Posterior cingulate gyrus (tissue), 11 donors: ENCODE measurements around the gene DPY19L3.
"Not testable (repeated sequence)": the region's sequence is repeated elsewhere in the genome, so short reads cannot be mapped to it uniquely, and the experiment has no call there.

Experiments
- DNase-seq, 10 donors: peaks; one replicate each; pipeline versions ENCODE4 v3.0.0 to v3.0.0-alpha.2; 2020 to 2021; ENCODE audit warnings: mixed read lengths in 3 of 10
- intact Hi-C: fragments of 100-400 bp; cut with DNase I; formaldehyde crosslinking; loops from one replicate; pipeline ENCODE4 v1.15.1; 2023

Gene DPY19L3

DNA sequence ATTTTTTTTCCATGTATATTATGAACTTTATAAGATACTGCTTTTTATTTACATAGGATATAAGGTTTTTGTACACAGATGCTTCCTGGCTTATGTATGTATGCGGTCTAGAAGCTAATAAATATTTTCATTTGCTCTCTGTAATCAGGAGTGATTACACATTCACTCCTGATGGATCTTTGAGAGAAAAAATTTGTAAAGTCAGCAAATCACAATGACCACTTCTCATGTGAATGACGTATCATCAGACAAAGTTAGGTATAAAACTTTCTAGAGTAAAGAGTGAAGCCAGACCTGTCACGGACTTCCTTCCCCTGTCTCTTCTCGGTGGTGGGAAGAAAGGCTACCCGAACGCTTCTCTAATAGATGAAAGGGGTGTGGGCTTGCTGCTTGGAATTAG, 31.1 kb downstream of the DPY19L3 start:
- DNase-seq = no peak
- intact Hi-C loops = no loop called here

DNA sequence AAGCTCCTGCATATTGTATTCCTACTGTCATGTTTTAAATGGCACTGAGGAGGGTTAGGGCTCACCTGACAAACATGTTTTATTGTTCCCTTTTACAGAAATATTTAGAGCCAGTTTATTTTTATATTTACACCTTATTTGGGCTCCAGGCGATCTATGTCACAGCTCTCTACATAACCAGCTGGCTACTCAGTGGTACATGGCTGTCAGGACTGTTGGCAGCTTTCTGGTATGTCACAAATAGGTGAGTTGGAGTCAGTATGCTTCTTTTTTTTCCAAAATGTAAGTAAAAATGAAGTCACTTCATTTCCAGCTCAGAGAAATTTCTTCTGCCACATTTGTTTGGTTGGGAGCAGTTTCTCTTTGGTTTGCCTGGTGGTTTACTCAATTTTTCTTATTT, 31.5 kb downstream of the DPY19L3 start:
- intact Hi-C loops = no loop called here
- DNase-seq = no peak

DNA sequence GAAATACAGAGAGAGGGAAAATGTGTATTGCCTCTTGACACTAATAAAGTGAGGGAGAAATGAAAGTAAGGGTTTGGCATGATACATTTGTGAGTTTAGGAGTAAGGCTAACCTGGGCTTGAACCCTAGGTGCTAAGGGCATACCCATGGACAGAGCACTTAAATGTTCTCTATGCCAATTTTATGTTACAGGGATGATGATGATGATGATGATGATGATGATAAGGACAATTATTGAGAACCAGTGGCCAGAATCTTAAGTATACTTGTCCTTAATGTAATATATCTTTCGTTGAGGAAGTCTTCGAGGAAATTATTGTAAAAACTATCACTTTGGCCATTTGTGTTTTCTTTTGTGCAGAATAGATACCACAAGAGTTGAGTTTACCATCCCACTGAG, 33.2 kb downstream of the DPY19L3 start:
- intact Hi-C loops = no loop called here
- DNase-seq = no peak

- intact Hi-C loops = no loop called here
These were observed 37.1 kb downstream of the DPY19L3 start for GRCh38 chr19:32442650-32443049.

GRCh38 chr19:32447534-32447933, 42.0 kb downstream of the DPY19L3 start:
- intact Hi-C loops, DNase-seq: not testable (repeated sequence)

More at GRCh38 chr19:32442650-32443049, 37.1 kb downstream of the DPY19L3 start:
- DNase-seq = no peak

DNA sequence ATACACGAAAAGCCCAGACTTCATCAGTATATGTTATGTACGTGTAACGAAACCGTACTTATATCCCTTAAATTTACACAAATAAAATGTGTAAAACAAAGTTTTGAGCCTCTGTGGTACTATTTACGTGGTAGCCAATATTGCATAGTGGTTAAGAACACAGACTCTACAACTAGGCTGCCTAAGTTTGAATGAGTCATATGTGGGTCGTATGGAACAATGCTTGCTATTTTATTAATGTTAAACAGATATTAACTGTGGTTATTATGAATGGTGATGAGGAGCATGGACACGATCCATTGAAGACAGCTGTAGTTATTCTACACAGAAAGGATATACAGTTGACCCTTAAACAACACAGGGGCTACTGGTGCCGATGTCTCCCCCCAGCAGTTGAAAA, 42.5 kb downstream of the DPY19L3 start:
- intact Hi-C loops = no loop called here
- DNase-seq = no peak

GRCh38 chr19:32450217-32450616, 44.6 kb downstream of the DPY19L3 start:
- DNase-seq = no peak
- intact Hi-C loops = no loop called here

GRCh38 chr19:32453736-32454135, 48.2 kb downstream of the DPY19L3 start:
- DNase-seq = no peak
- intact Hi-C loops = no loop called here

- no peak for DNase-seq
- intact Hi-C loops = no loop called here
These were observed 50.8 kb downstream of the DPY19L3 start for GRCh38 chr19:32456406-32456805.

DNA sequence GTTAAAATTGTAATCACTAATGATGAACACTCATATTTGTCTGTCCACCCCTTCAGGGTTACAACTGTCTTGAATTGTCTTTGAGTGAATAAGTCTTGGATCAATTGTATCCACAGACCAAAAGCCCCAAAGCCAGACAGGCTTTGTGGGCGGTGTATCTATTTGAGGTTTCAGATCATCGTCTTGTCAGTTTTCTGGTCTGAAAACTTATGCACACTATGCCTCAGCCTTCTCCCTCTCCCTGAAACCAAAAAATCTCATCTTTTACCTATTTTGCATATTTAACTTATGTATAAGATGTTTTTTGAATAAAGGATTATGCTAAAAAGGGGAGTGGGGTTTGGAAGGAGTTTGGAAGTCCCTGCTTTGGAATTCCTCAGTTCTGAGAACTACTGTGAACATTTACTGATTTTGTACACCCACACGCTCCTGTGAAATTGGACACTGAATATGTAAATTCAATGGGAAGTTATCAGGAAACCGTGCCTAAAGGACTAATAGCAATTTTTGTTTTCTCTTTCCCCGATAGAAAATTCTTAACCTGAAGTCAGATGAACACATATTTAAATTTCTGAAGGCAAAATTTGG, 52.1 kb downstream of the DPY19L3 start:
- intact Hi-C loops = no loop called here

DNA sequence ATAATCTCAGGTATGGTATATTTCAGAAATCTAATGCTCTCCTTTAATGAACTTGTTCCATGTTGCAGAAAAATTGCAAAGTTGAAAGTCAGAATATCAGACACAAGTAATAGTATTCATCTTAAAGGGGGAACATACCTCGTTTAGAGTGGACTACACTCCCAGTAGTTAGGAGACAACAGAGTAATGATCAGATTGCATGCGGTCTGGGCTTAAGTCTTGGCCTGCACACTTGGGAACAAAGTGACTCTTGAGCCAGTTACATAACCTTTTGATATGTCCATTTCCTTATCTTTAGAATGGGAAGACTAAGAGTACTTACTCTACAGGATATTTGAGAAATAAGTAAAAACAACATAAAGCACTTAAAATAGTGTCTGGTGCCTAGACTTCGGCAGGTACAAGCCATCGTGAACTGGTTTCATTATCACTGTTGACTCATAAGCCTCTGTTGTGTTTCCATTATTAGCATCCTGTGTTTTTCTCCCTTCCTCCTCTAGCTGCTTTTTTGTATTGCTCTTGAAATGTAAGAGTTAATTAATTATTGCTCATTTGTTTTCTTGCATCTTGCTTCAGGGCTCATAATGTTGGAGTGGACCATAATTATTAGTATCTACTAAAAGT, 53.0 kb downstream of the DPY19L3 start:
- no peak for DNase-seq
- intact Hi-C loops = no loop called here

More for the DNA sequence above, 52.1 kb downstream of the DPY19L3 start:
- DNase-seq = no peak

DNA sequence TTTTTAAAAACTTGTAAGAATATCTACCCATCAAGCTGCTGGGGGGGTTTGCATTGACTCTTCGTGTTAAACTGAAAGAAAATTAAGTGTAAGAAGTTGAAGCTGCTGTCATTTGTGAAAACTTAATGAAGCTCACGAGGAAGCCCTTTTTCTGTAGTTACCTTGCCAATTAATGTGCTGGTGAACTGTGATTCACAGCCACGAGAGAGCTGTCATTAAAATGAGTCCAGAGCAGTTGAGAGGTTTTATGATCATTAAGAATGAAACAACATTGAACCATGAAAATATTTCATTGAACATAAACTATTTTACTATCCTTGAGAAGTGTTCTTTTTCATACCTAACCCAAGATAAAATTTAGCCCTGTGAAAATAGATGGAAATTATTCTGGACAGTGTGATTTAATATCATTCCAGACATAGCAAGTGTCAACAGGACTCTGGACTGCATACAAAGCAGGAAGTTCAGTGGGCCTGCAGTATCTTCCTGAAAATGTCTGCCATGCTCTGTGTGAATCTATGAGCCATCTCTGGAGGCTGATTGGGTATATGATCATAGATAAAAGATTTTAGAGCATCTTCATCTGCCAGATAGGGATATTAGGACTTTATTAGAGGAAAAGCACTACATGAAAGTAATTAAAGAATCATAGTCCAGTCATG, 53.8 kb downstream of the DPY19L3 start:
- no peak for DNase-seq
- intact Hi-C loops = no loop called here

DNA sequence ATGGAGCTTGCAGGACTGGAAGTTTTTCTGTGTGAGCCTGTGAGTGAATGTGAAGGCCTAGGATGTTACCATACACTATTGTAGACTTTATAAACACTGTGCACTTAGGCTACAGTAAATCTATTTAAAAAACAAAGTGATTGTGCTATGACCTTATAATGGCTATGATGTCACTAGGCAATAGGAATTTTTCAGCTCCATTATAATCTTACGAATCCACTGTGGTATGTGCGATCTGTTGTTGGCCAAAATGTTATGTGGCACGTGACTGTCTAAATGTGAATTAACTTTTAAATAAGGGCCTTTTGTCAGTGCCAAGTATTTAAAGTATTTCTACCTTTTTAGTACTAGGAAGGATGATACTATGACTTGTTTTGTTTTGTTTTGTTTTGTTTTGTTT, 54.9 kb downstream of the DPY19L3 start:
- DNase-seq = no peak
- intact Hi-C loops = no loop called here

DNA sequence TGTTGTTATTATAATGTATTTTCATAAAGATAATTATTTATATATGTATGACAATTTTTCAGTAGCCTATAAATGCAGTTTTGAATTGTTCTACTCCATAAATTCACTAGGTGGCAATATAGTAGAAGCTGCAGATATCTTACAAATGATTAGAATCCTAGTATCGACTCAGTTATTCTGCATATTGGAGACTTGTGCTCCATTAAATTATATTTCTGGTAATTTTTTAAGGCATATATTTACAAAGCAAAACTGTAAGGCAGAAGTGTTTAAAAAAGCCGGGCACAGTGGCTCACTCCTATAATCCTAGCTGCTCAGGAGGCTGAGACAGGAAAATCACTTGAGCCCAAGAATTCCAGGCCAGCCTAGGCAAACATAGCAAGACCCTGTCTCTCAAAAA, 58.7 kb downstream of the DPY19L3 start:
- DNase-seq = no peak
- intact Hi-C loops = no loop called here

DNA sequence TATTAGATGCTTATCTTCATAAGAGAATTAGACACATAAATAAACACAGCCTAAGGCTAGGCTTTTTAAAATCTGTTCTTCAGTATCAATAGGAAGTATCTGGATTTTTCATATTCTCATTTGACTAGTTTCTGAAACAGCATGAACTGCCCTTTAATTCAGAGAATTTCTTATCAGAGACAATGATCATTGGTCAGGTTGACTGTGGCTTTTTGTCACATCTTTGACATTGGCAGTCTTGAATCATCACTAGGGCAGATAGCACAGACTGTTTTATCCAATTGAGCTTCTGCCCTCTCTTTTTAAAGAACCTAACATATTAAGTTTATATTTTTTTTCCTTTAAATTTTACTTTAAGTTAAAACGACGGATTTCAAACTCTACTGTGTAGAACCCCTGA, 59.6 kb downstream of the DPY19L3 start:
- no peak for DNase-seq
- intact Hi-C loops = no loop called here

DNA sequence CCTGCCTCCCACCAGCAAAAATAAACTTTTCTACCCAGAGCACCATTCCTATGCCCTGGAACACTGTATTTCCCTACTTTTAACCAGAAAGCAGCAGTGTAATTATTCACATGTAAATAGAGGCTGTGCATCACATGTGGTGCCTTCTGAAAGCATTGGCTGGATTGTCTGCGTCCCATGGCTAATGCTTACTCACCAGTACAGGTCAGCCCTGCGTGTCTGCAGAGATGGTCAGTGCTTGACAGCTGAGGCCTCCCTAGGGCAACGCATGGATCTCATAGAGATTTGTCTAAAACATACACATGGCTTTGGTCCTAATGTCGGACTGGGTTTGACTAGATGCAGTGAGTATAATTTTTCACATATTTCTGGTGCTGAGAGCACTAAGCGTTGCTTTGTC, 64.2 kb downstream of the DPY19L3 start:
- intact Hi-C loops = no loop called here

DNA sequence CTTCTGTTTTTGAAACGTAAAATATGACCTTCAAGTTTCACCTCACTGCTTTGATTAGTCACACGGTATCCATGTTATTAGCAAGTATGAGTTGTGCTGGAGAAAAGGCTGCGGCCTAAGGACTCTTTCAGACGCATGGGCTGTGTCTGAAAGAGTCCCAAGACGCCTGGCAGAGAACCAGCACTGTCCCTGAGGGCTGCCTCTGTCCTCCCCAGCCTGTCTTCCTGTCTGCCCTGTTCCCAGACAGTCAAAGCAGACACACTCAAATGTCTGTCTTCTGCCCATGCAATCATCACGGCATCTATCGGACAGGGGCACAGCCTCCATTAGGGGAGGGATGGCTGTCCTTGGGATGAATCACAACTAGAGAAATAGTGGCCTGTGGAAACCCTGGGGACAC, 65.5 kb downstream of the DPY19L3 start:
- intact Hi-C loops = no loop called here

More for the DNA sequence above, 64.2 kb downstream of the DPY19L3 start:
- DNase-seq = no peak

DNA sequence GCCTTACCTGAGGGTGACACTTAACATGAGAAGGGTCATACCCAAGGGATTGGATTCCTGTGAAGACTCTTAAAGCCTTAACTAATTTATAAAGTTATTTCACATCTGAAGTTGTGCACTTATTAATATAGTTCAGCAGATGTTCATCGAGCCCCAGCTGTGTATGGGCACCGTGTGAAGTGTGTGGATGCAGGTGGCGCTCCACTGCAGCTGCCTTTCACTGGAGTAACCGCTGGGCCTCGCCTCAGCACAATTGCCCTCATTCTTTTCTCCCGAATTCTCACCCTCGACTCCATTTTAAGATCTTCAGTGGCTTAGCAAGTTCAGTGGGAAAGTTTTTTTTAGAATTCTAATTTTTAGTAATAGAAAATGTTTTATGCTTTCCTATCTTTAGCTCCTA, 66.2 kb downstream of the DPY19L3 start:
- intact Hi-C loops = no loop called here
- peak in 1 of 10 donors; percentile 64 for DNase-seq

More for the DNA sequence above, 65.5 kb downstream of the DPY19L3 start:
- peak in 1 of 10 donors; percentile 17 for DNase-seq

DNA sequence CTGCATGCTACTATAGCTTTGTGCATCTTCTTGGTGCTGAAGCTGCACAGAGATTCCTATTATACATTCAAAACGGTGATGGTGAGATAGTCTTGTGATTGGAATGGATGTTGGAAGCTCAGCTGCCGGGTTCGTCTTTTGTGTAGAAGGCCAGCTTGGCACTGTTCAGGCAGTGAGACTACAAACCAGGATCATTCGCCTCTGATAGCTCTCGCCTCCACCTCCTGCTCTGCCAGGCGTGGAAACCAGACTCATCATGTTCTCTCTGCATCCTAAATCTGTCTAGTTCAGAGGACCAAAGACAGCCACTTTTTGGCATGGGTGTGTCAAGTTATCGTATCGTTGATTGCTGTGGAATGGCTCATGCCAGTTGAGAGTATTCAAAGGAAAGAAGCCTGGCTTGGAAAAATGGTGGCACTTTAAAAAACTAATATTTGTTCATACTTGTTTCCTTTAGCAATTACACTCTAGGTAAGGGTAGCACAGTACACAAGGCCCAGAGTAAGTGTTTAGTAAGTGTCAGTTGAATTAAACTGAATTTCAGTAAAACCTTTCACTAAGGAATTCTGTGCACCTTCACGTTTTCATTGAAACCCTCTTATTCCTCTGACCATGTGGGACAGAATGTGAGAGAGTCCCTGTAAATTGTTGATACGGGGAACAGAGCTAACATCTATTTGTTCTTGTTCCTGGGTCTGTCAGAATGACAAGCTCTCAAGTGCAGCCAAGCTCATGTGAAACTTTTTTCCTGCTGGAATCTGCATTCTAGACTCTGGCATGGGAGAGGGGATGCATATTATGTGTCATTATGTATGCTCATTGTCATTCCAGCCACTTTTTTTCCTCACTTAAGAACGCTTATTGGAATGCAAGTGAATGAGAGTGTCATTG, 69.8 kb downstream of the DPY19L3 start:
- intact Hi-C loops = no loop called here
- DNase-seq = no peak

GRCh38 chr19:32476032-32476350, 70.4 kb downstream of the DPY19L3 start:
- intact Hi-C loops = no loop called here
- no peak for DNase-seq

DNA sequence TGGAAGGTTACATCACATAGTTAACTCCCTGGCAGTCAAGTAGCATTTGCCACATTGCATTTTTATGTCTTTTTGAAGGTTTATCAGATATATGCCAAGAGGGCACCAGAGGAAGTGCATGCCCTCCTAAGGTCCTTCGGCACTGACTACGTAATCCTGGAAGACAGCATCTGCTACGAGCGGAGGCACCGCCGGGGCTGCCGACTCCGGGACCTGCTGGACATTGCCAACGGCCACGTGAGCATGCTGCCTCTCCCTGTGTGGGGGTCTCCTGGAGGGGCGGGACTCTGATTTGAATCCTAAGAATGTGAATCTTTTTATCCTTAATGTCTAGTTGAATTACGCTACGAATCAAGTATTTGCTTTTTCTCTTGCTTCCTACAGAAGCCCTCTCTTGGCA, 74.8 kb downstream of the DPY19L3 start:
- no peak for DNase-seq
- intact Hi-C loops = no loop called here
